ENCODE measurements around the gene RIPK4. TPM values are rescaled to one million over a fixed set of nuclear protein-coding genes. Genes with fewer than 3 reads are reported as not detected.

Gene RIPK4
- total and polyA plus RNA-seq, 8 donors = 8.7 to 37.6 (median 21.2) TPM

GRCh38 chr21:41767606-41768436 lies 969 bp upstream of the RIPK4 start:
- H3K4me3 ChIP-seq = peak overlapping the region; percentile 8 to 51 (median 14)
- no peaks in the 10 kb centered on the region for H3K36me3 ChIP-seq
- peaks cover 7 to 100% (median 44%) of the 10 kb centered on the region in 3 donors for H3K27me3 ChIP-seq
- H3K9me3 ChIP-seq = no peaks in the 10 kb centered on the region
- peaks cover 30 to 55% (median 46%) of the 10 kb centered on the region in 4 donors for H3K4me1 ChIP-seq
- intact Hi-C loops (cut with DNase I; ENCODE audit: low total_unique reads) = no loop called here
- TF ChIP-seq POLR2A (IDR thresholded peaks at IDR 0.05) (no peak), EP300 (IDR thresholded peaks at IDR 0.05) (no peak), CTCF (IDR thresholded peaks at IDR 0.05) (no peak), POLR2AphosphoS5 (IDR thresholded peaks at IDR 0.05) (no peak)
- peak in 1 of 2 donors; percentile 61 for DNase-seq
- peak overlapping the region; percentile 49 to 95 (median 85) for H3K27ac ChIP-seq
- WGBS, 5 donors = 3 to 5% (median 3%) methylated on average over 26 of the region's 26 CpGs

- no peaks in the 10 kb centered on the region for H3K36me3 ChIP-seq
- H3K4me1 ChIP-seq = peaks cover 41 to 71% (median 61%) of the 10 kb centered on the region in 4 donors
- H3K27ac ChIP-seq = peak overlapping the region; percentile 90 to 97 (median 92)
- DNase-seq = peak in 1 of 2 donors; percentile 57
- H3K27me3 ChIP-seq = peaks cover 7 to 100% (median 41%) of the 10 kb centered on the region in 3 donors
- no peak for TF ChIP-seq POLR2A (IDR thresholded peaks at IDR 0.05)
- TF ChIP-seq POLR2AphosphoS5 (IDR thresholded peaks at IDR 0.05) = no peak
- no peak for TF ChIP-seq EP300 (IDR thresholded peaks at IDR 0.05)
- no peak for TF ChIP-seq CTCF (IDR thresholded peaks at IDR 0.05)
- H3K4me3 ChIP-seq = peak overlapping the region; percentile 51 to 65 (median 53)
- 4 to 19% (median 5%) methylated on average over 36 to 88 of the region's 88 CpGs for WGBS, 5 donors
- intact Hi-C loops (cut with DNase I; ENCODE audit: low total_unique reads) = no loop called here
- no peaks in the 10 kb centered on the region for H3K9me3 ChIP-seq
Measured at GRCh38 chr21:41765973-41766882, 624 bp downstream of the RIPK4 start.

- Histone ChIP-seq H3K36me3 (no peaks in the 10 kb centered on the region), H3K4me3 (peak overlapping the region; percentile 51 to 65 (median 53)), H3K4me1 (peaks cover 49 to 79% (median 69%) of the 10 kb centered on the region in 4 donors), H3K9me3 (no peaks in the 10 kb centered on the region), H3K27me3 (peaks cover 7 to 100% (median 49%) of the 10 kb centered on the region in 3 donors), H3K27ac (peak overlapping the region; percentile 76 to 95 (median 92))
- intact Hi-C loops (cut with DNase I; ENCODE audit: low total_unique reads) = no loop called here
- TF ChIP-seq POLR2A (IDR thresholded peaks at IDR 0.05) = no peak
- TF ChIP-seq CTCF (IDR thresholded peaks at IDR 0.05) = no peak
- TF ChIP-seq POLR2AphosphoS5 (IDR thresholded peaks at IDR 0.05) = no peak
- no peak for TF ChIP-seq EP300 (IDR thresholded peaks at IDR 0.05)
- 28 to 63% (median 33%) methylated on average over 11 of the region's 11 CpGs for WGBS, 5 donors
- DNase-seq = no peak
Measured at GRCh38 chr21:41765420-41765821, 1.4 kb downstream of the RIPK4 start.
